ENCODE measurements around the gene BNC1. TPM values are rescaled to one million over a fixed set of nuclear protein-coding genes. Genes with fewer than 3 reads are reported as not detected.

Gene BNC1, protein sequence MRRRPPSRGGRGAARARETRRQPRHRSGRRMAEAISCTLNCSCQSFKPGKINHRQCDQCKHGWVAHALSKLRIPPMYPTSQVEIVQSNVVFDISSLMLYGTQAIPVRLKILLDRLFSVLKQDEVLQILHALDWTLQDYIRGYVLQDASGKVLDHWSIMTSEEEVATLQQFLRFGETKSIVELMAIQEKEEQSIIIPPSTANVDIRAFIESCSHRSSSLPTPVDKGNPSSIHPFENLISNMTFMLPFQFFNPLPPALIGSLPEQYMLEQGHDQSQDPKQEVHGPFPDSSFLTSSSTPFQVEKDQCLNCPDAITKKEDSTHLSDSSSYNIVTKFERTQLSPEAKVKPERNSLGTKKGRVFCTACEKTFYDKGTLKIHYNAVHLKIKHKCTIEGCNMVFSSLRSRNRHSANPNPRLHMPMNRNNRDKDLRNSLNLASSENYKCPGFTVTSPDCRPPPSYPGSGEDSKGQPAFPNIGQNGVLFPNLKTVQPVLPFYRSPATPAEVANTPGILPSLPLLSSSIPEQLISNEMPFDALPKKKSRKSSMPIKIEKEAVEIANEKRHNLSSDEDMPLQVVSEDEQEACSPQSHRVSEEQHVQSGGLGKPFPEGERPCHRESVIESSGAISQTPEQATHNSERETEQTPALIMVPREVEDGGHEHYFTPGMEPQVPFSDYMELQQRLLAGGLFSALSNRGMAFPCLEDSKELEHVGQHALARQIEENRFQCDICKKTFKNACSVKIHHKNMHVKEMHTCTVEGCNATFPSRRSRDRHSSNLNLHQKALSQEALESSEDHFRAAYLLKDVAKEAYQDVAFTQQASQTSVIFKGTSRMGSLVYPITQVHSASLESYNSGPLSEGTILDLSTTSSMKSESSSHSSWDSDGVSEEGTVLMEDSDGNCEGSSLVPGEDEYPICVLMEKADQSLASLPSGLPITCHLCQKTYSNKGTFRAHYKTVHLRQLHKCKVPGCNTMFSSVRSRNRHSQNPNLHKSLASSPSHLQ
- total RNA-seq = 10.3 and 17.0 TPM in 2 replicates

DNA sequence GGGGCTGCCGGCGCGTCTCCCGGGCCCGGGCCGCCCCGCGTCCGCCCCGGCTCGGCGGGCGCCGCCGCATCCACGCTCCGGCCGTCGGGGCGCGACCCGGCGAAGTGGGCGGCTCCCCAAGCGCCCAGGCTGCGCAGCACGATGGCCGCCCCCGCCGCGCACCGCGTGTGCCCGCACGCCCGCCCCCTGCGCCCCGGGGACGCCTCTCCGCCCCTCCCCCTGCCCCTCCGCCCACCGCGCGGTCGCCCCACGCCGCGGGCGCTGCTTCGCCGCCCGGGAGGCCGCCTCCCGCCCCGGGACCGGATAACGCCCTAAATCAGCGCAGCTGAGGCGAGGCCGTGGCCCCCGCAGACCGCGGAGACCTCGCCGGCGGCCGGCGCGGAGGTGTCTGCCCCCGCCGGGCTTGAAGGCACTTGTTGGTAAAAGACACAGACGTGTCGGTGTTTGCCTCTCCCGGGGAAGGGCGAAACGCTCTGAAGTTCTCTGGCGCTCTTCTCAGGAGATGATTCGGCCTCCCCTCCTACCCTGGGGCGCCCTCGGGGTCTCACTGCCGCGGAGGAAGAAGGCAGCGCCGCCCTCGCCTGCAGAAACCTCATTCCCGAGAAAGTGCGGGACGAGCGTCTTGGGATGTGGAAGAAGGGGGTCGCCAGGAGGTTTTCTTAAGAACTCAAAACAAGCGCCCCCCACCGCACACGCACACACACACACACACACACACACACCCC, at the start of gene BNC1:
Gene BNC1 (minus strand): TSS at position 106 of the 725 bp plus-strand sequence. CDS start 36 bp downstream, at position 70.

DNA sequence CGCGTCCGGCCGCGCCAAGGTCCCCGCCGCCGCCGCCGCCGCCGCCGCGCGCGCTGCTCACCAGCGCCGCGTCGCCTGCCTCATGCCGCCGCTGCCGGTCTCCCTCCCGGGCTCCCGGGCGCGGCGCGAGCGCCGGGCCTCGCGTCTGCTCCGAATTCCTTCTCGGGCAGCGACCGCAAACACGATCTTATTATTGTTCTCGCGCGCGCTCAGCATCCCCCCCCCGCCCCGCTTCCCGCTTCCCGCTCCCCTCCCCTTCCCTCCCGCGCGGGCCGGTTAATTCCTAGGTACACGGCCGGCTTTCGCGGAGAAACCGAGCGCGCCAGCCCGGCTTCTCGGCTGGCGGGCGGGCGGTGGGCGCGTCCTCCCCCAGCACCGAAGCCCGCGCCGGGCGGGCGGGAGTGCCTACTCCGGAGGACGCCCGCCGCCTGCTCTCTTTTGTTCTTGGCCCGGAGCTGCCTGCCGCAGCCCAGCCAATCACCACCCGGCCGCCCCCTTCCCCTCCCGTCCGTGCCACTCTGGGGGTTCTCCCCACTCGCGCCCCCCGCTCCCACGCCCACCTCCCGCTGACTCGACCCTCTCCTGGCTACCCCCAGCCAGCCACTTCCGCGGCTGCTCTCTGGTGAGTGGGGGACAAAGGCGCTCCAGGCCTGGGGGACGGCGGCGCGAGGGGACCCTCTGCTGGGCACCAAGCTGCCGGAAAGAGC, 76.7 kb downstream of the BNC1 start, which contains the start of gene HDGFL3:
Gene HDGFL3 (minus strand): TSS at position 164 of the 707 bp plus-strand sequence. CDS start 409 bp downstream, outside the sequence.

Other genes starting within 250 kb of the BNC1 start
- 80.5 and 93.6 TPM in 2 replicates for gene BTBD1, start 217.4 kb downstream of the BNC1 start, total RNA-seq
- 31.8 and 44.3 TPM in 2 replicates for gene TM6SF1, start 177.0 kb downstream of the BNC1 start, total RNA-seq
- 54.1 and 65.2 TPM in 2 replicates for gene HDGFL3, start 76.8 kb downstream of the BNC1 start, total RNA-seq
- under 0.01 TPM in 1 of 2 replicates, not detected in the other for gene SH3GL3, start 162.7 kb upstream of the BNC1 start, total RNA-seq

Data from endothelial cell of coronary artery (primary cell).